ENCODE measurements around the gene ILKAP.

DNA sequence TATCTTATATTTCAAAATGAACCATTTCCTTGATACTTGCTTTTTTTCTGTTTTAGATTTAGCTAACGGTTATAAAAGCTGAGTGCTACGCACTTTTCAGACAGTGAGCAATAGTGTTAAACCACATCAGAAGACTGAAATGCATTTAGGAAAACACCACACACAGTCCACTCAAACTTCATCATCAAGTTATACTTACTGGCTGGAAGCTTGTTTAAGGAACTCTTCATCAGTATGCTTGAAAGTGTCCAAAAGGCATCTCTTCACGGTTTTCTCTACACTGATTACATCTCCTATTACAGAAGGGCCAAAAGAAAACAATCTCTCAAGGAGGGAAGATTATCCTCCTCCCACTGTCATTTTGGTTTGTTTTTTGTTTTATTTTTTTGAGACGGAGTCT lies 19.7 kb downstream of the ILKAP start:
- TF ChIP-seq, protein P1, sequence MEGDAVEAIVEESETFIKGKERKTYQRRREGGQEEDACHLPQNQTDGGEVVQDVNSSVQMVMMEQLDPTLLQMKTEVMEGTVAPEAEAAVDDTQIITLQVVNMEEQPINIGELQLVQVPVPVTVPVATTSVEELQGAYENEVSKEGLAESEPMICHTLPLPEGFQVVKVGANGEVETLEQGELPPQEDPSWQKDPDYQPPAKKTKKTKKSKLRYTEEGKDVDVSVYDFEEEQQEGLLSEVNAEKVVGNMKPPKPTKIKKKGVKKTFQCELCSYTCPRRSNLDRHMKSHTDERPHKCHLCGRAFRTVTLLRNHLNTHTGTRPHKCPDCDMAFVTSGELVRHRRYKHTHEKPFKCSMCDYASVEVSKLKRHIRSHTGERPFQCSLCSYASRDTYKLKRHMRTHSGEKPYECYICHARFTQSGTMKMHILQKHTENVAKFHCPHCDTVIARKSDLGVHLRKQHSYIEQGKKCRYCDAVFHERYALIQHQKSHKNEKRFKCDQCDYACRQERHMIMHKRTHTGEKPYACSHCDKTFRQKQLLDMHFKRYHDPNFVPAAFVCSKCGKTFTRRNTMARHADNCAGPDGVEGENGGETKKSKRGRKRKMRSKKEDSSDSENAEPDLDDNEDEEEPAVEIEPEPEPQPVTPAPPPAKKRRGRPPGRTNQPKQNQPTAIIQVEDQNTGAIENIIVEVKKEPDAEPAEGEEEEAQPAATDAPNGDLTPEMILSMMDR (IDR thresholded peaks at IDR 0.05; ENCODE audit: low read depth, low read length), result no peak
- TF ChIP-seq POLR2A (IDR thresholded peaks at IDR 0.05; ENCODE audit: extremely low read depth, insufficient read length), result no peak
- TF ChIP-seq, protein P2, sequence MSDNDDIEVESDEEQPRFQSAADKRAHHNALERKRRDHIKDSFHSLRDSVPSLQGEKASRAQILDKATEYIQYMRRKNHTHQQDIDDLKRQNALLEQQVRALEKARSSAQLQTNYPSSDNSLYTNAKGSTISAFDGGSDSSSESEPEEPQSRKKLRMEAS (IDR thresholded peaks at IDR 0.05; ENCODE audit: low read depth, low read length), result no peak
- TF ChIP-seq MYC (IDR thresholded peaks at IDR 0.05; ENCODE audit: low read depth, low read length), result no peak

Data from NB4 (cell line).